CD14-positive monocyte (primary cell): ENCODE measurements around the gene HS6ST3. TPM values are rescaled to one million over a fixed set of nuclear protein-coding genes. Genes with fewer than 3 reads are reported as not detected.

ENCODE experiments used
- DNase-seq, 3 donors: peaks; one replicate each; pipeline ENCODE4 v3.0.0-alpha.2; 2011 to 2022
- H2AFZ ChIP-seq: 2 replicates; pipeline ENCODE4 v1.6.0; 2012; ENCODE audit warnings: mild to moderate bottlenecking, low read depth, low read length, inconsistent platforms; ENCODE audit not compliant: insufficient read depth, poor library complexity, severe bottlenecking
- H3K27ac ChIP-seq, 2 donors: 1 replicate in 1 of 2; 2 replicates in 1 of 2; pipeline ENCODE4 v1.5.1; 2012 to 2013; ENCODE audit warnings: low read length in 2 of 2, control low read depth in 1 of 2, inconsistent platforms in 1 of 2, low read depth in 1 of 2, mild to moderate bottlenecking in 1 of 2
- H3K27me3 ChIP-seq, 2 donors: one replicate each; pipeline versions ENCODE4 v1.6.0 to v1.6.1; 2011 to 2013; ENCODE audit warnings: low read length in 2 of 2; ENCODE audit not compliant: control insufficient read depth in 2 of 2, insufficient read depth in 2 of 2
- H3K36me3 ChIP-seq, 2 donors: replicated peaks in 1 of 2; 1 replicate in 1 of 2; 2 replicates in 1 of 2; pipeline versions ENCODE4 v1.5.1 to v1.6.1; 2012 to 2013; ENCODE audit warnings: low read length in 2 of 2, control low read depth in 1 of 2, inconsistent platforms in 1 of 2, mild to moderate bottlenecking in 1 of 2; ENCODE audit not compliant: insufficient read depth in 2 of 2, control insufficient read depth in 1 of 2
- H3K4me1 ChIP-seq, 2 donors: 1 replicate in 1 of 2; 2 replicates in 1 of 2; pipeline versions ENCODE4 v1.5.1 to v1.6.1; 2012 to 2013; ENCODE audit warnings: low read length in 2 of 2, control low read depth in 1 of 2, inconsistent platforms in 1 of 2, mild to moderate bottlenecking in 1 of 2, moderate library complexity in 1 of 2; ENCODE audit not compliant: insufficient read depth in 2 of 2, control insufficient read depth in 1 of 2
- H3K4me2 ChIP-seq: replicated peaks from 2 replicates; pipeline ENCODE3; 2012; ENCODE audit warnings: low read length, moderate library complexity, mild to moderate bottlenecking; ENCODE audit not compliant: poor library complexity, severe bottlenecking; ENCODE audit errors: extremely low read depth
- H3K4me3 ChIP-seq, 3 experiments: fragments of 200-600 bp in 1 of 3; sonication (generic) in 1 of 3; replicated peaks in 1 of 3; 1 replicate in 2 of 3; 2 replicates in 1 of 3; pipeline ENCODE4 v1.5.1; 2011 to 2013; ENCODE audit warnings: low read length in 3 of 3, mild to moderate bottlenecking in 3 of 3, control low read depth in 2 of 3, low read depth in 2 of 3, inconsistent platforms in 1 of 3, moderate library complexity in 1 of 3
- H3K79me2 ChIP-seq: 2 replicates; pipeline ENCODE4 v1.6.0; 2012; ENCODE audit warnings: mild to moderate bottlenecking, control low read depth, inconsistent platforms, low read length, moderate library complexity; ENCODE audit not compliant: insufficient read depth
- H3K9ac ChIP-seq: 2 replicates; pipeline ENCODE4 v1.6.0; 2017; ENCODE audit warnings: low read length, mild to moderate bottlenecking; ENCODE audit not compliant: insufficient read depth, poor library complexity, severe bottlenecking
- H3K9me3 ChIP-seq, 2 donors: replicated peaks in 1 of 2; 1 replicate in 1 of 2; 2 replicates in 1 of 2; pipeline versions ENCODE4 v1.5.1 to v1.6.1; 2012 to 2013; ENCODE audit warnings: low read length in 2 of 2, control low read depth in 1 of 2; ENCODE audit not compliant: control insufficient read depth in 1 of 2, insufficient read depth in 1 of 2
- H4K20me1 ChIP-seq: 2 replicates; pipeline ENCODE4 v1.6.0; 2012; ENCODE audit warnings: mild to moderate bottlenecking, low read length, control low read depth, moderate library complexity; ENCODE audit not compliant: insufficient read depth
- H3K27ac Mint-ChIP-seq, 7 donors: one replicate each; pipeline ENCODE4 v1.8.0; 2020; ENCODE audit warnings: mild to moderate bottlenecking in 7 of 7, mixed read lengths in 7 of 7, moderate library complexity in 6 of 7, inconsistent platforms in 2 of 7
- H3K27me3 Mint-ChIP-seq, 3 donors: one replicate each; pipeline ENCODE4 v1.8.0; 2021 to 2022; ENCODE audit warnings: low read depth in 3 of 3, mild to moderate bottlenecking in 3 of 3, mixed read lengths in 3 of 3, moderate library complexity in 3 of 3, inconsistent platforms in 1 of 3
- H3K36me3 Mint-ChIP-seq, 2 donors: one replicate each; pipeline ENCODE4 v1.8.0; 2020; ENCODE audit warnings: mixed read lengths in 2 of 2, inconsistent platforms in 1 of 2, mild to moderate bottlenecking in 1 of 2
- H3K4me1 Mint-ChIP-seq: one replicate; pipeline ENCODE4 v1.8.0; 2020; ENCODE audit warnings: mild to moderate bottlenecking, mixed read lengths
- H3K4me3 Mint-ChIP-seq, 2 donors: one replicate each; pipeline ENCODE4 v1.8.0; 2020; ENCODE audit warnings: mild to moderate bottlenecking in 2 of 2, mixed read lengths in 2 of 2, moderate library complexity in 1 of 2
- H3K9me3 Mint-ChIP-seq, 7 donors: one replicate each; pipeline ENCODE4 v1.8.0; 2020 to 2022; ENCODE audit warnings: mixed read lengths in 7 of 7, mild to moderate bottlenecking in 6 of 7, moderate library complexity in 6 of 7, inconsistent platforms in 2 of 7
- WGBS: methylation state at CpG from one replicate; pipeline ENCODE4 v1.1.5; 2013; ENCODE audit warnings: missing lambda C conversion rate; ENCODE audit not compliant: insufficient coverage; 5-methylcytosine and 5-hydroxymethylcytosine counted together
- intact Hi-C, 2 donors: fragments of 100-400 bp; cut with micrococcal nuclease; formaldehyde crosslinking; loops; one replicate each; pipeline versions ENCODE4 v1.15.0 to v1.15.1; 2023
- polyA plus RNA-seq, 3 donors: library from polyadenylated mRNA; depleted of rRNA in 1 of 3; unstranded in 2 of 3; stranded (reverse) in 1 of 3; fragments of 300-500 nt in 2 of 3; fragments of >200 nt in 1 of 3; fragmentation: Illumina TruSeq in 2 of 3; gene quantifications; 1 replicate in 2 of 3; 2 replicates in 1 of 3; pipeline ENCODE4 v1.2.3, GENCODE V29; 2012 to 2021
- TF ChIP-seq, protein P1 (sequence below): fragments of 200-600 bp; IDR thresholded peaks from one replicate; pipeline ENCODE4 v1.8.0; 2022; ENCODE audit warnings: antibody characterized with exemption, mild to moderate bottlenecking

The HS6ST3 gene
- polyA plus RNA-seq, 3 donors = not detected

- intact Hi-C loops = no loop called here
- Histone ChIP-seq H3K4me2 (no peak overlapping the region), H3K27me3 (peaks cover 16 to 20% of the 10 kb centered on the region in 2 donors), H3K79me2 (no peaks in the 10 kb centered on the region), H3K36me3 (no peaks in the 10 kb centered on the region), H3K27ac (no peak overlapping the region), H3K9me3 (no peaks in the 10 kb centered on the region), H4K20me1 (no peaks in the 10 kb centered on the region), H2AFZ (no peak overlapping the region), H3K9ac (no peak overlapping the region), H3K4me1 (no peaks in the 10 kb centered on the region), H3K4me3 (no peak overlapping the region)
- Mint-ChIP-seq H3K4me3 (no peak overlapping the region), H3K36me3 (no peaks in the 10 kb centered on the region), H3K27me3 (peaks cover 12 to 26% (median 18%) of the 10 kb centered on the region in 3 donors), H3K4me1 (no peaks in the 10 kb centered on the region), H3K9me3 (peaks cover 0 to 3% (median 0%) of the 10 kb centered on the region in 7 donors), H3K27ac (no peak overlapping the region)
- TF ChIP-seq, protein P1, sequence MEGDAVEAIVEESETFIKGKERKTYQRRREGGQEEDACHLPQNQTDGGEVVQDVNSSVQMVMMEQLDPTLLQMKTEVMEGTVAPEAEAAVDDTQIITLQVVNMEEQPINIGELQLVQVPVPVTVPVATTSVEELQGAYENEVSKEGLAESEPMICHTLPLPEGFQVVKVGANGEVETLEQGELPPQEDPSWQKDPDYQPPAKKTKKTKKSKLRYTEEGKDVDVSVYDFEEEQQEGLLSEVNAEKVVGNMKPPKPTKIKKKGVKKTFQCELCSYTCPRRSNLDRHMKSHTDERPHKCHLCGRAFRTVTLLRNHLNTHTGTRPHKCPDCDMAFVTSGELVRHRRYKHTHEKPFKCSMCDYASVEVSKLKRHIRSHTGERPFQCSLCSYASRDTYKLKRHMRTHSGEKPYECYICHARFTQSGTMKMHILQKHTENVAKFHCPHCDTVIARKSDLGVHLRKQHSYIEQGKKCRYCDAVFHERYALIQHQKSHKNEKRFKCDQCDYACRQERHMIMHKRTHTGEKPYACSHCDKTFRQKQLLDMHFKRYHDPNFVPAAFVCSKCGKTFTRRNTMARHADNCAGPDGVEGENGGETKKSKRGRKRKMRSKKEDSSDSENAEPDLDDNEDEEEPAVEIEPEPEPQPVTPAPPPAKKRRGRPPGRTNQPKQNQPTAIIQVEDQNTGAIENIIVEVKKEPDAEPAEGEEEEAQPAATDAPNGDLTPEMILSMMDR = no peak
- no peak for DNase-seq
These were observed 7.3 kb upstream of the HS6ST3 start for GRCh38 chr13:96082640-96083039.

- Histone ChIP-seq H3K36me3 (no peaks in the 10 kb centered on the region), H3K9ac (no peak overlapping the region), H3K4me3 (no peak overlapping the region), H3K4me2 (no peak overlapping the region), H3K9me3 (peaks cover 0 to 19% of the 10 kb centered on the region in 2 donors), H4K20me1 (no peaks in the 10 kb centered on the region), H2AFZ (no peak overlapping the region), H3K79me2 (no peaks in the 10 kb centered on the region), H3K27ac (no peak overlapping the region), H3K27me3 (peaks cover 44 to 47% of the 10 kb centered on the region in 2 donors), H3K4me1 (peaks cover 0 to 4% of the 10 kb centered on the region in 2 donors)
- WGBS = no CpG with 5 or more reads among the region's 1 CpG
- TF ChIP-seq, protein P1 = no peak
- Mint-ChIP-seq H3K4me1 (peaks cover 5% of the 10 kb centered on the region), H3K9me3 (peaks cover 0 to 13% (median 9%) of the 10 kb centered on the region in 7 donors), H3K4me3 (peak overlapping the region in 1 of 2 donors; percentile 54), H3K36me3 (no peaks in the 10 kb centered on the region), H3K27me3 (peaks cover 39 to 51% (median 40%) of the 10 kb centered on the region in 3 donors), H3K27ac (no peak overlapping the region)
- no peak for DNase-seq
- intact Hi-C loops = no loop called here
These were observed 3.2 kb upstream of the HS6ST3 start for GRCh38 chr13:96086736-96087135.
